ENCODE results near the gene NRP1.
A peak's percentile ranks its signal among the peaks of the same experiment; 100 is the strongest.

The NRP1 gene

GRCh38 chr10:33290321-33291052, 44.0 kb downstream of the NRP1 start:
- peak; percentile 21 for DNase-seq (ENCODE audit: low spot score)

- no peak for DNase-seq (ENCODE audit: low spot score)
Observed at GRCh38 chr10:33289776-33290175, 44.7 kb downstream of the NRP1 start.

GRCh38 chr10:33288127-33288526, 46.3 kb downstream of the NRP1 start:
- no peak for DNase-seq (ENCODE audit: low spot score)

GRCh38 chr10:33287112-33287511, 47.4 kb downstream of the NRP1 start:
- no peak for DNase-seq (ENCODE audit: low spot score)

- no peak for DNase-seq (ENCODE audit: low spot score)
Observed at GRCh38 chr10:33286157-33286934, 48.1 kb downstream of the NRP1 start.

DNA sequence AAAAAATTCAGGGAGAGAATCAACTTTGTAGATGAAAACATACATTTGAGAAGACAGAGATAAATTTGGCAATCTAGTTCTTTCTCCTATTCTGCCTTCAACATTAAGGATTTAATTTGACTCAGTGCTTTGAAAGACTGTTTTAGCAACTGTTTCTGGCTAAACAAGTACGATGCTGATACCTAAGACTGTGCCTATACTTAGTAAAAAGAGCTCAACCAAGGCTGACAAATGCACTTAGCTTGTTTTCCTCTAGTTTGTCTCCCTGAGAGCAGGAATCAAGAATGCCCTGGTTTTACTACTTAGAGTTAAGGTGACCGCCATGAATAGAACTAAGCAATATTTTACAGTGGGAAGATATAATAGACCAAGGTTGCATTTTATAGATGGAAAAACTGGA, 49.5 kb downstream of the NRP1 start:
- no peak for DNase-seq (ENCODE audit: low spot score)

DNA sequence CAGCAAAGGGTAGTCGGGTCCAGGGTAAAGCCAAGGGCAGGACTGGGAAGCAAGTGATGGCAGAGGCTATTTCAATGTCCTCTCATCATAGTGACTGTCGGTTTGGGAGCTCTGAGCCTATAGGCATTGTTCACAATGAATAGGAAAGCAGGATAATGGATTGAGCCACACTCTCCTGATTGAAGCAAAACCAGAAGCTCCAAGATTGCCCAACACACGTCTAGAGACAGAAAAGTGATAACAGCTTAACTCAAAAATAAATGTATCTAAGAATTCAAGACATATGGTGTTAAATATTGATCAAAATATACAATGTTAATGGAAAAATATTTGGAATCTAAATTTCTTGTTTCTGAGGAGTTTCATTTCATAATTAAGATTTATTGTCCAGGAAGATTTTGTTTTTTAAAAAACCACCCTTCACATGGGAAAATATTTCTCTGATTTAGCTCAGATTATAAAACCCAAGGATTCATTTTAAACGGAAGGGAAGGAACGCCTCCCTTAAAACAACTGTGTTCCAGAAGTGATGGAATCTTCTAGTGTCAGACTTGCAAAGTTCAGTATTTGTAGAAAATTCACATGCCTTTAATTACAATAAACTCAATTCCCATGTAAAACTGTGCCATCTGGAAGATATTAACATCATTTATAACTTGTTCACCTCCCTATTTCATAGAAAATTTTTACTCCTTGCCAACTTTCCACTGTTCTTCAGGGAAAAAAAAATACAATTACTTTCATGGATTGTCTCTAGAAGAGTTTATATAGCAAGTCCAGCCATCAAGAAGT, 54.5 kb downstream of the NRP1 start:
- no peak for DNase-seq (ENCODE audit: low spot score)

DNA sequence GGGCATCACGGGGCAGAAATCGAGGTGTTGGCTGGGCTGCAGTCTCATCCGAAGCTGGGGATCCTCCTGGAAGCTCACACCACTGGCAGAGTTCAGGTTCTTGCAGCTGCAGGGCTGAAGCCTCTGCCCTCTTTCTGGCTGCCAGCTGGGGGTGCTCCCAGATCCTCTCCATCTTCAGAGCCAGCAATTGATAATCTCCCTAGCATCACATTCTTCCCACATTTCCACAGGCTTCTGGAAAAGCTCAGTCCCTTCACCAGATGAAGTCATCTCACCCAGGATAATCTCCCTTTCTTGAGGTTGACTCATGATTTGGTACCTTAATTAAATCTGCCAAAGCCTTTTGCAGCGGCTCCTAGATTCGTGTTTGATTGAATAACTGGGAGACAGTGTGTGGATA, 55.2 kb downstream of the NRP1 start:
- no peak for DNase-seq (ENCODE audit: low spot score)

GRCh38 chr10:33278198-33278597, 56.3 kb downstream of the NRP1 start:
- DNase-seq (ENCODE audit: low spot score): no peak

DNA sequence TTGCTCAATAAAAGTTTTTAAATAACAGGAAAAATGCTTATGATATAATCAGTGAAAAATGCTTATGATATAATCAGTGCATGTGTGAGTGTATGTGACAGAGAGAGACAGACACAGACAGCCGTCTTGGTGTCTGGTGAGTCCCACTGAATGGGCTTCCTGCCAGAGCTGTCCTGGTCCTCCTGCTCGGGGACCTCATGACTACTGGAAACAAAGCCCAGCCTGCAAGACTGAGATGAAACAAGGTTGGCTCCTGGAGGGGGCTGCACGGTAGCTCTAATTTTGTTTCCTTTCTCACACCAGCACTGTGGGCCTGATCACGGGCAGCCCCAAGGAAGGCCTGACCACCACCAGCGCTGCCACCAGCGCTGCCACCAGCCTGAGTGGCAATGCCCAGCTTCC, 57.3 kb downstream of the NRP1 start:
- peak; percentile 72 for DNase-seq (ENCODE audit: low spot score)

DNA sequence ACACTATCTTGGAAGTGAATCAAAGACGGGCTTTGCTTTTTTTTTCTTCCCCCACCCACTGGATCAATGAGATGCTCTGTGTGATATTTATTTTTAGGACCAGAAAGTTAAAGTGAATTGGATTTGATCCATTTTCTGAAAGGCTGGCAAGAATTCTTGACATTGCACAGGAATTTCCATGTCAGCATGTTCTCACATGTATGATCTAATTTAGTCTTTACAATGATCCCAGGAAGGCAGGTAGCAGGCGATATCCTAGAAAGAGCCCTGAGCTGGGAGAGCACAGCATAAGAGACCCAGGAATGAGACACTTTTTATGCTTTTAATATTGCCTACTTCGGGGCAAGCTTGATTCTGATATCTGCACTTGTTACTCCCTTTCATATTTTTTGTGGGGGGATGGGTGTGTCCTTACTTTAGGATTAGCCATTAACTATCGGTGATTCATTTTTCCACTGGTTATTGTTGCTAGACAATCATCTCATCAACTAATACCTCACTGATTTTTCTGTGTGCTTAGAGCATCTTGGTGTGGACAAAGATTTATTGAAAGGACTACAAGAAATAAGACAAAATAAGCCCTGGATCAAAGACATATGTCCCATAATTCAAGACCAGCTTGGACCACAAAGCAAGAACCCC, 58.1 kb downstream of the NRP1 start:
- peak; percentile 66 for DNase-seq (ENCODE audit: low spot score)

DNA sequence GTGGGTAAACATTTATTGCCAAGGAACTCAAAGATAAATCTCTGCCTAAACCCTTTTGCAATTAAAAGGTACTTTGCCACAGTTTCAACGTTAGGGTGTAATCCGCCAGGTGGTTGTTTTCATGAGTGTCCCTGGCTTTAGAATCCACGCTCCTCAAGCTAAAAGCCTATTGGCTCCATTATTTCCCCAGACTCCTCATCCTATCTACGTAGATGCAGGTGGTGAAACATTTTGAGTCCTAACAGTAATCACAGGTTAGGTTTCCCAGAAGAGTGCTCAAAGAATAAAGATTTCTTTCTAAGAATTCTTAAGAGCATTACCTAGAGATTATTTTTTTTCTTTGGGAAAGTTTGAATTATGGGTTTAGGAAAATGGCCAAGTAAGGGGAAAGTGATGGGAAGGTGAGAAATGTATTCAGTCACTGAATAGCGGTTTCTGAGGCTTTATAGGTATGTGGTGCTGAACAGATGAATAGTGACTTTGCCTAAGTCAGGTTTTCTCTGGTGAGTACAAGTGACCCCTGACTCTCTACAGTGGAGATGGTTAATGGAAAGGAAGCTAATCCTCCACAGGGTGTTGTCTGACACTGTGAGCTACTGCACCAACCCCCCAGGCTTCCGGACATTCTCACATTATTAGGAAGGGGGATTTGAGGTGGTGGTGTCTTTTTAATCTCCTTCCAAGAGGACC, 60.2 kb downstream of the NRP1 start:
- DNase-seq (ENCODE audit: low spot score): peak; percentile 23

GRCh38 chr10:33273295-33274002, 61.0 kb downstream of the NRP1 start:
- peak; percentile 91 for DNase-seq (ENCODE audit: low spot score)

GRCh38 chr10:33272635-33273034, 61.8 kb downstream of the NRP1 start:
- no peak for DNase-seq (ENCODE audit: low spot score)

GRCh38 chr10:33271969-33272583, 62.4 kb downstream of the NRP1 start:
- DNase-seq (ENCODE audit: low spot score): no peak

DNA sequence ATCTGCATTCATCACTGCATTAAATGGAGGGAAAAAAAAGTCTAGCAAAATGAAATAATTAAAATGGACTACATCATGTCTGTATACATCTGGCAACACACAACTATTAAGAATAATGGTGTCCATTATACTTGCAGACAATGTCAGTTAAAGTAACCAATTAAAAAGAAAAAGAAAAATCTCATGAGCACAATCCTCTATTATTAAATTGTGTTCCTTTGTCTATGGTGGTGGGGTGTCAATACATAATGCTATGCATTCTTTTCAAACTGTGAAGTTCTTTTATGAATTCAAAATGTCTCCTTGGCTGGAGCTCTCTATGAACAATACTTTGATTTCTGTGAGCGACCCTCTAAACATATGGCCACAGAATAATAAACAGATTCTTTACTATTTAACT, 63.5 kb downstream of the NRP1 start:
- DNase-seq (ENCODE audit: low spot score): no peak

DNA sequence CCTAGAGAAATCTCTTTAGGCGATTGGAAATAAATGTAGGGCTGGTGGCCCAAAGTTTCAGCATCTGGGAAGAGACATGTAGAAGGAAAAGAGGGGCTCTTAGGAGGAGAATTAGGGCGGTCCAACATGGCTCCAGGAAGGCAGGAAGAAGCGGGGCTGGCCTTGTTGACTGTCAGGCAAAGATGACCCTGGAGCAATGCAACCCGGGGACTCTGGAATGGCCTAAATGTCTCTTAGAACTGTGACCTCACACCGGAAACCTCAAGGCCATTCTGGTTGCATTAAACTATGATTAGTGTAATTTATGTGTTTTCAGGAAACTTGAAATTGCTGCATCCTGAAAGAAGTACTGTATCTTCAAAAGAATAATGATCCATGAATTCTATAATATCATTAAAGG, 66.8 kb downstream of the NRP1 start:
- no peak for DNase-seq (ENCODE audit: low spot score)

DNA sequence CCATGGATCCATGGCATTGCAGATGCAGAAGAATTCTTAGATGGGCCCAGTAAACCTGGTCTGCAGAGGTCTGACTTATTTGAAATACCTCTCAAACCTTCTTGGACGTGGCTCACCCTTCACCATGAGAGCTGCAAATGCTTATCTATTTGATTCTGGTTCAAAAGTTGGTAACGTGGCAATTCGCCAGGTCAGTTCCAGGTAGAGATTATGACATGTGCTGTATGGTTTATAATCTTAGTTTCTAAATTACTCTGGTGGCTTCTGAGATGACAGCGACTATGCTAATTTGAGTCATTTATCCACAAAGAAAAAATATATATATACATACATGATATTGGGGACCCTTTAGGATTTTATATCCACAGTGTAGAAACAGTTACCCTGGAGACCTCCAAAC, 68.8 kb downstream of the NRP1 start:
- no peak for DNase-seq (ENCODE audit: low spot score)

DNA sequence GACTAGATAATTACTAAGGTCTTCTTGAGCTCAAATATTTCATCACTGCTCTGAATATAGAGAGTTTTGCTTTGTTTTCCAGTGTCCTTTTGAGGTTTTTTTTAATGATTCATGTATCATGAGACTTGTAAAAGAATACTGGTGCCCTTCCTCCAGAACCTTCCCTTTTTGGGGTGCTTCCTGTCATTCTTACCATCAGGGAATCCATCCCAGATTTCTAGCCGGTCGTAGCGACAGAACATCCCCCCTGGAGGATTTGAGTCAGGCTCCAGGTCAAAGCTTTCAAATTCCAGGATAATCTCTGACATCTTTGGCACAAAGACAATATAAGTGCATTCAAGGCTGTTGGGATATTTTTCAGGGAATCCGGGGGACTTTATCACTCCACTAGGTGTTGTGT, 71.0 kb downstream of the NRP1 start:
- DNase-seq (ENCODE audit: low spot score): peak; percentile 8

DNA sequence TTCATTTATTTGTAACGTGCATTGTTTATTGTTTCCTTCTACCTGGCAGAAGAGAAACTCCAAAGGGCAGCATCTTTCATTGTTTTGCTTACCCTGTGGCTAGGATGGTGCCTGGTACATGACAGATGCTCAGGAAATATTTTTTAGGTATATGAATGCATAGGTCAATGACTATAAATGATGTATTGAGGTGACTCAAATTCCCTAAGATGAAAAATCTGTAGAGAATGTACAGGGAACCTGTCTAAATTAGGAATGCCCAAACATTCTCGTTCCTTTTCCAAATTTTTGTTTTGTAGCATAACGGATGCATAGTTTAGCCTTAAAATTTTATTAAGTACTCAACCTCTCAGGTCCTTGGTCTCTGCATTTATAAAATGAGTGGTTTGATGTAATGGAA, 71.6 kb downstream of the NRP1 start:
- DNase-seq (ENCODE audit: low spot score): no peak
